Suprapubic skin (tissue), 4 donors: ENCODE measurements around the gene CCDC117. TPM values are rescaled to one million over a fixed set of nuclear protein-coding genes. Genes with fewer than 3 reads are reported as not detected.

Experiments
- DNase-seq, 2 donors: peaks; one replicate each; pipeline ENCODE4 v3.0.0-alpha.2; 2019; ENCODE audit warnings: low spot score in 2 of 2
- H3K27ac ChIP-seq: fragments of 200-600 bp; sonication (generic); one replicate; pipeline ENCODE4 v1.5.1; 2019
- H3K27me3 ChIP-seq: fragments of 200-600 bp; sonication (generic); one replicate; pipeline ENCODE4 v1.5.1; 2019
- H3K36me3 ChIP-seq: fragments of 200-600 bp; sonication (generic); one replicate; pipeline ENCODE4 v1.5.1; 2019
- H3K4me1 ChIP-seq: fragments of 200-600 bp; sonication (generic); one replicate; pipeline ENCODE4 v1.5.1; 2019
- H3K4me3 ChIP-seq: fragments of 200-600 bp; sonication (generic); one replicate; pipeline ENCODE4 v1.5.1; 2019; ENCODE audit warnings: mild to moderate bottlenecking
- H3K9me3 ChIP-seq: fragments of 200-600 bp; sonication (generic); one replicate; pipeline ENCODE4 v1.5.1; 2019
- CTCF ChIP-seq, 2 donors: fragments of 200-600 bp in 1 of 2; fragments of 450-650 bp in 1 of 2; sonication (generic) in 1 of 2; IDR thresholded peaks; one replicate each; pipeline ENCODE4 v1.5.1; 2016 to 2019; ENCODE audit warnings: antibody characterized with exemption in 2 of 2, mild to moderate bottlenecking in 1 of 2, moderate library complexity in 1 of 2
- EP300 ChIP-seq: sonication (generic); formaldehyde crosslinking; IDR thresholded peaks from one replicate; pipeline ENCODE4 v1.6.1; 2017; ENCODE audit warnings: antibody characterized with exemption
- POLR2A ChIP-seq, 2 donors: fragments of 450-650 bp; IDR thresholded peaks; one replicate each; pipeline ENCODE4 v1.6.1; 2017; ENCODE audit warnings: antibody characterized with exemption in 2 of 2, mild to moderate bottlenecking in 2 of 2, moderate library complexity in 2 of 2
- POLR2AphosphoS5 ChIP-seq, 3 donors: sonication (generic); formaldehyde crosslinking; IDR thresholded peaks; one replicate each; pipeline ENCODE4 v1.6.1; 2017; ENCODE audit warnings: antibody characterized with exemption in 3 of 3
- WGBS: methylation state at CpG from one replicate; pipeline ENCODE4 v1.1.5; 2018; 5-methylcytosine and 5-hydroxymethylcytosine counted together
- total RNA-seq, 4 donors: library from RNA; depleted of rRNA; stranded (reverse); fragments of >200 nt; gene quantifications; one replicate each; pipeline ENCODE4 v1.1.0, GENCODE V29; 2016

Gene CCDC117
- total RNA-seq, 4 donors from 2014 or later = 12.0 to 21.2 (median 16.6) TPM

DNA sequence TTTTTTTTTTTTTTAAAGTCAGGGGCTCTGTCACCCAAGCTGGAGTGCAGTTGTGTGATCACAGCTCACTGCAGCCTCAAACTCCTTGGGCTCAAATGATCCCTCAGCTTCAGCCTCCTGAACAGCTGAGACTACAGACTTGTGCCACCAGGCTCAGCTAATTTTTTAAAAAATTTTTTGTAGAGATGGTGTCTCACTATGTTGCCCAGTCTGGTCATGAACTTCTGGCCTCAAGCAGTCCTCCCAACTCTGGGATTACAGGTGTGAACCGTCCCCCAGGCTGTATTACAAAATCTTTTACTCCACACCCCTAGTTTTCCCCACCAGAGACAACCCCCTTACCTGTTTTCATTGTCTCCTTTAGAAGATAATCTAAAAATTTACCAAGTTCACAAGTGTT, 1.9 kb downstream of the CCDC117 start:
- Histone ChIP-seq H3K36me3 (peaks cover 18% of the 10 kb centered on the region), H3K27me3 (no peaks in the 10 kb centered on the region), H3K4me3 (no peak overlapping the region), H3K27ac (no peak overlapping the region), H3K9me3 (no peaks in the 10 kb centered on the region), H3K4me1 (peaks cover 21% of the 10 kb centered on the region)
- WGBS = 95% methylated on average over 1 of the region's 1 CpG
- no peak for TF ChIP-seq POLR2AphosphoS5 (IDR thresholded peaks at IDR 0.05)
- TF ChIP-seq EP300 = no peak
- TF ChIP-seq CTCF (IDR thresholded peaks at IDR 0.05) = no peak
- no peak for TF ChIP-seq POLR2A (IDR thresholded peaks at IDR 0.05)
- DNase-seq = no peak

GRCh38 chr22:28779833-28780232, 7.3 kb downstream of the CCDC117 start:
- TF ChIP-seq CTCF (IDR thresholded peaks at IDR 0.05) (no peak), EP300 (no peak), POLR2AphosphoS5 (IDR thresholded peaks at IDR 0.05) (no peak), POLR2A (IDR thresholded peaks at IDR 0.05) (no peak)

DNA sequence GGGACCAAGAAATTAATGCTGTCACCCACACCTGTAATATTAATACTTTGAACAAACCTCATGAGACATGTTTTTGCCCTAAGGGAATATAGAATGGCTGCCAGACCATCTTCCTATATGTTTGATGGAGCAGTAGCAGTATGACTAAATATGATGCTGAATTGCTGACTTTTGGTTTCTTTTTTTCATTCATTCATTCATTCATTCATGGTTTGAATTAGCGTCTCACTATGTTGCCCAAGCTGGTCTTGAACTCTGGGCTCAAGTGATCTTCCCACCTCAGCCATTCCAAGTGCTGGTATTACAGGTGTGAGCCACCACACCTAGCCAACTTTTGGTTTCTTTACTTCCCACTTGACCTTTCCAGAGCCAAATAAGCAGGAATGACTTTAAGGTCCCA, 7.8 kb downstream of the CCDC117 start:
- Histone ChIP-seq H3K9me3 (no peaks in the 10 kb centered on the region), H3K27ac (no peak overlapping the region), H3K4me1 (peaks cover 4% of the 10 kb centered on the region), H3K4me3 (no peak overlapping the region), H3K36me3 (peaks cover 59% of the 10 kb centered on the region), H3K27me3 (no peaks in the 10 kb centered on the region)
- 96% methylated on average over 1 of the region's 1 CpG for WGBS
- no peak for DNase-seq
- no peak for TF ChIP-seq POLR2AphosphoS5 (IDR thresholded peaks at IDR 0.05)
- TF ChIP-seq CTCF (IDR thresholded peaks at IDR 0.05) = no peak
- TF ChIP-seq POLR2A (IDR thresholded peaks at IDR 0.05) = no peak
- TF ChIP-seq EP300 = no peak

More at GRCh38 chr22:28779833-28780232, 7.3 kb downstream of the CCDC117 start:
- H3K36me3 ChIP-seq = peaks cover 55% of the 10 kb centered on the region
- H3K4me3 ChIP-seq = no peak overlapping the region
- H3K9me3 ChIP-seq = no peaks in the 10 kb centered on the region
- H3K27ac ChIP-seq = no peak overlapping the region
- peaks cover 7% of the 10 kb centered on the region for H3K4me1 ChIP-seq
- no peak for DNase-seq
- WGBS = 88% methylated on average over 5 of the region's 5 CpGs
- H3K27me3 ChIP-seq = no peaks in the 10 kb centered on the region

DNA sequence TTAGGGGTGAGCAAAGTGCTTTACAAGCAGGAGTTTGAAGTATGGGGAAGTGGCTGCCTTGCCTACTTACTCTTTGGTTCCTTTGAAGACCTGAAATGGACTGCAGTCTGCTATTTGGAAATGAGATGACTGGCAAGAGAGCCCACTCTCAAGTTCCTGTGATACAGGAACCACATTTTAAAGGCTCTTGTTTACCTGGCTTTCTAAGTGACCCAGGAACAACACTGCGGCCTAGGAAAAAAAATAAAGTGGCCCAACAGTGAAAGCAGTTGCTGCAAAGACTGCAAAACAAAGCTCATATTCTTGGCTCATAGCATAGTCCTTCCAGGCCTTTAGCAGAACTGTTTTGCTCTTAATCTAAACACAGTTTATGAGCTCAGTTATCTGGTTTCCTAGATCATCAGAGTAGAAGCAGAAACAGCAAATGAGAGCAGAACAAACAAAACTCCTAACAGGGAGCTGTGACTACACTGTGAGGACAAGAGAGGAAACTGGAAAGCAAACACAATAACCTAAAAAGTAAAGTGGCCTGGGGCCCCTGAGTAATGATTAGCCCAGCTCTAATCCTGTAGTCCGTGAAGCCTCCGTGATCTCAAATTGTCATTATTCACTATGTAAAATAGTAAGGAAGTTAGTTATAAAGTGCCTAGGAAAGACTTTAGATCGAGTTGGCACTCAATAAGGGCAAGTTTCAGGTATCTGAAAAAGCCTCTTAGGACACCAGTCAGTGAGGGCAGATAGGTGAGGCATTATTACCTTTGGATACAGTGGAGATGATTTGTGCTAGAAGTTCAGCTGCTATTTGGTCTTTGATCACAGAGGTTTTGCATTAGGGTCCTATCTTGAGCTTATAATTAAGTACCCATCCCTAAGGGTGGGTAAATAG, 11.5 kb downstream of the CCDC117 start:
- peaks cover 71% of the 10 kb centered on the region for H3K36me3 ChIP-seq
- no peaks in the 10 kb centered on the region for H3K4me1 ChIP-seq
- no peaks in the 10 kb centered on the region for H3K27me3 ChIP-seq
- WGBS = 86% methylated on average over 4 of the region's 4 CpGs
- H3K4me3 ChIP-seq = no peak overlapping the region
- no peak for DNase-seq
- no peak for TF ChIP-seq POLR2A (IDR thresholded peaks at IDR 0.05)
- TF ChIP-seq CTCF (IDR thresholded peaks at IDR 0.05) = no peak
- no peak for TF ChIP-seq POLR2AphosphoS5 (IDR thresholded peaks at IDR 0.05)
- no peak for TF ChIP-seq EP300
- no peaks in the 10 kb centered on the region for H3K9me3 ChIP-seq
- no peak overlapping the region for H3K27ac ChIP-seq

GRCh38 chr22:28788601-28789000, 16.1 kb downstream of the CCDC117 start:
- TF ChIP-seq EP300 = no peak
- no peak for TF ChIP-seq POLR2AphosphoS5 (IDR thresholded peaks at IDR 0.05)
- no peak for TF ChIP-seq POLR2A (IDR thresholded peaks at IDR 0.05)
- Histone ChIP-seq H3K9me3 (no peaks in the 10 kb centered on the region), H3K4me1 (no peaks in the 10 kb centered on the region), H3K4me3 (no peak overlapping the region), H3K36me3 (peaks cover 60% of the 10 kb centered on the region), H3K27me3 (no peaks in the 10 kb centered on the region), H3K27ac (no peak overlapping the region)
- WGBS = 69% methylated on average over 3 of the region's 3 CpGs
- DNase-seq = no peak
